Measurements from ENCODE around the gene WNT9A.

GRCh38 chr1:227918736-227919135, 29.0 kb downstream of the WNT9A start:
- TF ChIP-seq EZH2phosphoT487 (IDR thresholded peaks at IDR 0.05; ENCODE audit: low read depth, severe bottlenecking, unreplicated experiment) (no peak), CTCF (IDR thresholded peaks at IDR 0.05; ENCODE audit: poor library complexity) (no peak), EZH2 (IDR thresholded peaks at IDR 0.05; ENCODE audit: borderline replicate concordance) (no peak)
